ENCODE data around the gene SLC1A1.

Gene SLC1A1

GRCh38 chr9:4615778-4616177 lies 125.5 kb downstream of the SLC1A1 start:
- H3K4me3 ChIP-seq (ENCODE audit: low read depth in 1 of 2, low read length in 2 of 2): no peak overlapping the region
- H3K9ac ChIP-seq (ENCODE audit: low read depth, low read length): no peak overlapping the region
- no peaks in the 10 kb centered on the region for H4K20me1 ChIP-seq (ENCODE audit: insufficient read depth, low read length)
- no peaks in the 10 kb centered on the region for H3K36me3 ChIP-seq (ENCODE audit: insufficient read depth, low read length)
- H3K27me3 ChIP-seq (ENCODE audit: insufficient read depth, low read length, poor library complexity): no peaks in the 10 kb centered on the region
- H3K27ac ChIP-seq (ENCODE audit: low read length): no peak overlapping the region
- no peak for ATAC-seq (ENCODE audit: insufficient read depth, low read depth)
- no peak overlapping the region for H3K4me2 ChIP-seq (ENCODE audit: insufficient read depth, low read length)
- H2AFZ ChIP-seq (ENCODE audit: low read depth, low read length): no peak overlapping the region
- no peak for DNase-seq
- TF ChIP-seq CTCF (IDR thresholded peaks at IDR 0.05; ENCODE audit: borderline replicate concordance, extremely low read depth, low read length, poor library complexity, severe bottlenecking) (no peak), EZH2 (IDR thresholded peaks at IDR 0.05; ENCODE audit: borderline replicate concordance, low read depth, low read length, severe bottlenecking) (no peak)
- no peaks in the 10 kb centered on the region for H3K9me3 ChIP-seq (ENCODE audit: insufficient read depth, low read length, severe bottlenecking)
- H3K4me1 ChIP-seq (ENCODE audit: insufficient read depth, low read length): no peaks in the 10 kb centered on the region
- H3K79me2 ChIP-seq (ENCODE audit: insufficient read depth, low read length): no peaks in the 10 kb centered on the region

- H3K9me3 ChIP-seq (ENCODE audit: insufficient read depth, low read length, severe bottlenecking): no peaks in the 10 kb centered on the region
- no peak overlapping the region for H3K27ac ChIP-seq (ENCODE audit: low read length)
- H2AFZ ChIP-seq (ENCODE audit: low read depth, low read length): no peak overlapping the region
- H4K20me1 ChIP-seq (ENCODE audit: insufficient read depth, low read length): no peaks in the 10 kb centered on the region
- no peak overlapping the region for H3K4me2 ChIP-seq (ENCODE audit: insufficient read depth, low read length)
- DNase-seq (no peak), ATAC-seq (ENCODE audit: insufficient read depth, low read depth) (no peak)
- no peaks in the 10 kb centered on the region for H3K79me2 ChIP-seq (ENCODE audit: insufficient read depth, low read length)
- H3K9ac ChIP-seq (ENCODE audit: low read depth, low read length): no peak overlapping the region
- no peaks in the 10 kb centered on the region for H3K36me3 ChIP-seq (ENCODE audit: insufficient read depth, low read length)
- H3K4me1 ChIP-seq (ENCODE audit: insufficient read depth, low read length): no peaks in the 10 kb centered on the region
- no peaks in the 10 kb centered on the region for H3K27me3 ChIP-seq (ENCODE audit: insufficient read depth, low read length, poor library complexity)
- no peak for TF ChIP-seq EZH2 (IDR thresholded peaks at IDR 0.05; ENCODE audit: borderline replicate concordance, low read depth, low read length, severe bottlenecking)
- no peak overlapping the region for H3K4me3 ChIP-seq (ENCODE audit: low read depth in 1 of 2, low read length in 2 of 2)
Measured at GRCh38 chr9:4617752-4618151, 127.5 kb downstream of the SLC1A1 start.

- Histone ChIP-seq H3K4me2 (ENCODE audit: insufficient read depth, low read length) (no peak overlapping the region), H3K27ac (ENCODE audit: low read length) (no peak overlapping the region), H3K4me1 (ENCODE audit: insufficient read depth, low read length) (no peaks in the 10 kb centered on the region), H2AFZ (ENCODE audit: low read depth, low read length) (no peak overlapping the region), H3K36me3 (ENCODE audit: insufficient read depth, low read length) (no peaks in the 10 kb centered on the region), H3K79me2 (ENCODE audit: insufficient read depth, low read length) (no peaks in the 10 kb centered on the region), H3K9me3 (ENCODE audit: insufficient read depth, low read length, severe bottlenecking) (no peaks in the 10 kb centered on the region), H3K27me3 (ENCODE audit: insufficient read depth, low read length, poor library complexity) (no peaks in the 10 kb centered on the region), H3K4me3 (ENCODE audit: low read depth in 1 of 2, low read length in 2 of 2) (no peak overlapping the region), H4K20me1 (ENCODE audit: insufficient read depth, low read length) (no peaks in the 10 kb centered on the region), H3K9ac (ENCODE audit: low read depth, low read length) (no peak overlapping the region)
- TF ChIP-seq CTCF (IDR thresholded peaks at IDR 0.05; ENCODE audit: borderline replicate concordance, extremely low read depth, low read length, poor library complexity, severe bottlenecking): no peak
- TF ChIP-seq EZH2 (IDR thresholded peaks at IDR 0.05; ENCODE audit: borderline replicate concordance, low read depth, low read length, severe bottlenecking): no peak
- no peak for DNase-seq
- ATAC-seq (ENCODE audit: insufficient read depth, low read depth): no peak
Measured at GRCh38 chr9:4618700-4619099, 128.4 kb downstream of the SLC1A1 start.

- Histone ChIP-seq H3K36me3 (ENCODE audit: insufficient read depth, low read length) (no peaks in the 10 kb centered on the region), H3K4me1 (ENCODE audit: insufficient read depth, low read length) (no peaks in the 10 kb centered on the region), H3K27ac (ENCODE audit: low read length) (no peak overlapping the region), H3K9ac (ENCODE audit: low read depth, low read length) (no peak overlapping the region), H3K4me2 (ENCODE audit: insufficient read depth, low read length) (no peak overlapping the region), H3K9me3 (ENCODE audit: insufficient read depth, low read length, severe bottlenecking) (no peaks in the 10 kb centered on the region), H4K20me1 (ENCODE audit: insufficient read depth, low read length) (no peaks in the 10 kb centered on the region), H2AFZ (ENCODE audit: low read depth, low read length) (no peak overlapping the region), H3K27me3 (ENCODE audit: insufficient read depth, low read length, poor library complexity) (no peaks in the 10 kb centered on the region), H3K4me3 (ENCODE audit: low read depth in 1 of 2, low read length in 2 of 2) (no peak overlapping the region), H3K79me2 (ENCODE audit: insufficient read depth, low read length) (no peaks in the 10 kb centered on the region)
- ATAC-seq (ENCODE audit: insufficient read depth, low read depth) (peak; percentile 58; the same call in 2 of the 3 replicates), DNase-seq (peak; percentile 8)
- TF ChIP-seq EZH2 (IDR thresholded peaks at IDR 0.05; ENCODE audit: borderline replicate concordance, low read depth, low read length, severe bottlenecking) (no peak), CTCF (IDR thresholded peaks at IDR 0.05; ENCODE audit: borderline replicate concordance, extremely low read depth, low read length, poor library complexity, severe bottlenecking) (no peak)
Measured at GRCh38 chr9:4620057-4620765, 129.9 kb downstream of the SLC1A1 start.
